AG09309 (cell line): ENCODE results near the gene NUAK2.
A peak's percentile ranks its signal among the peaks of the same experiment; 100 is the strongest.
"Not testable (repeated sequence)": the region's sequence is repeated elsewhere in the genome, so short reads cannot be mapped to it uniquely, and the experiment has no call there.

Source experiments
- DNase-seq: peaks from one replicate; pipeline ENCODE4 v3.0.0-alpha.2; 2010; ENCODE audit warnings: low read depth
- H3K4me3 ChIP-seq: 2 replicates; pipeline ENCODE4 v1.5.1; 2011; ENCODE audit warnings: mild to moderate bottlenecking, low read depth, low read length, moderate library complexity; ENCODE audit not compliant: control insufficient read depth
- CTCF ChIP-seq: IDR thresholded peaks from 2 replicates; pipeline ENCODE4 v1.5.1; 2011; ENCODE audit warnings: mild to moderate bottlenecking, low read depth, low read length, inconsistent platforms; ENCODE audit not compliant: insufficient read depth, control insufficient read depth; ENCODE audit errors: missing control alignments

Gene NUAK2

GRCh38 chr1:205321162-205321958 lies at the start of gene NUAK2:
Gene NUAK2 (minus strand): TSS chr1:205321745. CDS start chr1:205321628, 117 bp downstream.
- DNase-seq = peak; percentile 46
- peak; percentile 33 for TF ChIP-seq CTCF

GRCh38 chr1:205370780-205371179 lies 49.2 kb upstream of the NUAK2 start:
- H3K4me3 ChIP-seq = no peak overlapping the region
- DNase-seq = no peak
- no peak for TF ChIP-seq CTCF

More at GRCh38 chr1:205321162-205321958, at the start of gene NUAK2:
- peak within 1 kb of the TSS; percentile 67 for H3K4me3 ChIP-seq

GRCh38 chr1:205369701-205370123 lies 48.2 kb upstream of the NUAK2 start:
- H3K4me3 ChIP-seq = no peak overlapping the region
- no peak for DNase-seq
- TF ChIP-seq CTCF = no peak

- TF ChIP-seq CTCF = no peak
- DNase-seq = no peak
- no peak overlapping the region for H3K4me3 ChIP-seq
Measured at GRCh38 chr1:205368478-205368877, 46.9 kb upstream of the NUAK2 start.

GRCh38 chr1:205365945-205366463 lies 44.5 kb upstream of the NUAK2 start:
- no peak overlapping the region for H3K4me3 ChIP-seq
- no peak for DNase-seq
- no peak for TF ChIP-seq CTCF

GRCh38 chr1:205365086-205365485 lies 43.5 kb upstream of the NUAK2 start:
- DNase-seq = not testable (repeated sequence)

GRCh38 chr1:205360891-205361290 lies 39.3 kb upstream of the NUAK2 start:
- no peak for TF ChIP-seq CTCF
- no peak for DNase-seq
- no peak overlapping the region for H3K4me3 ChIP-seq

More at GRCh38 chr1:205365086-205365485, 43.5 kb upstream of the NUAK2 start:
- H3K4me3 ChIP-seq = not testable (repeated sequence)
